Fibroblast of lung (primary cell): ENCODE measurements around the gene CPA1.

Source experiments
- EZH2 ChIP-seq: IDR thresholded peaks from 2 replicates; pipeline ENCODE4 v1.5.1; 2012; ENCODE audit warnings: low read length, control low read depth, mild to moderate bottlenecking; ENCODE audit errors: missing control alignments
- TF ChIP-seq, protein P1 (sequence below), 2 donors: IDR thresholded peaks in 1 of 2; conservative IDR thresholded peaks in 1 of 2; 1 replicate in 1 of 2; 2 replicates in 1 of 2; pipeline ENCODE4 v1.5.1; 2011 to 2012; ENCODE audit warnings: low read length in 2 of 2, control low read depth in 1 of 2, inconsistent platforms in 1 of 2, low read depth in 1 of 2, mild to moderate bottlenecking in 1 of 2

DNA sequence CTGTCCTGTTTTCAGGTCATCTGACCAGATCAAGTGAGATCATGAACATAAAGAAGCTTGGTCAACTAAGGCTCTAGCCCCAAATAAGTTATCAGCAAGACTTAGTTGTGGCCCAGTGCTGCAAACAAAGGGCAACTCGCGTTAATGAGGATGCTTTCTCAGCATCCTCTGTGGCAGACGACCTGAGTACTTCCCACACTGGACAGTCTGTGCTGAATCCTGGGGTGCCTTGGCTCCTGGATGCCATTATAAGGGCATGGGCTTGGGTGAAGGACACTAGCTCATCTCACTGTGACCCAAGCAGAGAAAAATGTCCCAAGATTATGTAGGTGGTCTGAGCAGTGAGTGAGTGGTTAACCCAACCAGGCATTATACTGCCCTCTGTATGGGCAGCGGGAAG lies 21.8 kb upstream of the CPA1 start:
- TF ChIP-seq, protein P1, sequence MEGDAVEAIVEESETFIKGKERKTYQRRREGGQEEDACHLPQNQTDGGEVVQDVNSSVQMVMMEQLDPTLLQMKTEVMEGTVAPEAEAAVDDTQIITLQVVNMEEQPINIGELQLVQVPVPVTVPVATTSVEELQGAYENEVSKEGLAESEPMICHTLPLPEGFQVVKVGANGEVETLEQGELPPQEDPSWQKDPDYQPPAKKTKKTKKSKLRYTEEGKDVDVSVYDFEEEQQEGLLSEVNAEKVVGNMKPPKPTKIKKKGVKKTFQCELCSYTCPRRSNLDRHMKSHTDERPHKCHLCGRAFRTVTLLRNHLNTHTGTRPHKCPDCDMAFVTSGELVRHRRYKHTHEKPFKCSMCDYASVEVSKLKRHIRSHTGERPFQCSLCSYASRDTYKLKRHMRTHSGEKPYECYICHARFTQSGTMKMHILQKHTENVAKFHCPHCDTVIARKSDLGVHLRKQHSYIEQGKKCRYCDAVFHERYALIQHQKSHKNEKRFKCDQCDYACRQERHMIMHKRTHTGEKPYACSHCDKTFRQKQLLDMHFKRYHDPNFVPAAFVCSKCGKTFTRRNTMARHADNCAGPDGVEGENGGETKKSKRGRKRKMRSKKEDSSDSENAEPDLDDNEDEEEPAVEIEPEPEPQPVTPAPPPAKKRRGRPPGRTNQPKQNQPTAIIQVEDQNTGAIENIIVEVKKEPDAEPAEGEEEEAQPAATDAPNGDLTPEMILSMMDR (conservative IDR thresholded peaks at IDR 0.05 in 1 of 2, IDR thresholded peaks at IDR 0.05 in 1 of 2; ENCODE audit: low read depth in 1 of 2, low read length in 2 of 2): no peak
- no peak for TF ChIP-seq EZH2
